Neuronal stem cell (in vitro differentiated cells): Measurements from ENCODE around the gene DLK1.

Experiments
- DNase-seq: peaks from one replicate; pipeline ENCODE4 v3.0.0-alpha.2; 2013; ENCODE audit warnings: low spot score
- H2AFZ ChIP-seq: one replicate; pipeline ENCODE4 v1.6.1; 2013; ENCODE audit warnings: mild to moderate bottlenecking, low read length, inconsistent platforms
- H2AK5ac ChIP-seq: 2 replicates; pipeline ENCODE4 v1.6.1; 2013; ENCODE audit warnings: low read depth, mild to moderate bottlenecking, inconsistent platforms, low read length, moderate library complexity, mixed read lengths
- H2BK120ac ChIP-seq: 2 replicates; pipeline ENCODE4 v1.6.1; 2013; ENCODE audit warnings: low read depth, mild to moderate bottlenecking, inconsistent platforms, low read length, moderate library complexity, mixed read lengths
- H2BK12ac ChIP-seq: one replicate; pipeline ENCODE4 v1.6.1; 2013; ENCODE audit warnings: low read length, inconsistent platforms
- H2BK15ac ChIP-seq: 2 replicates; pipeline ENCODE4 v1.6.1; 2013; ENCODE audit warnings: mild to moderate bottlenecking, low read length, inconsistent platforms, mixed read lengths
- H2BK5ac ChIP-seq: one replicate; pipeline ENCODE4 v1.6.1; 2013; ENCODE audit warnings: inconsistent platforms, mild to moderate bottlenecking, low read length, moderate library complexity
- H3K14ac ChIP-seq: one replicate; pipeline ENCODE4 v1.6.1; 2013; ENCODE audit warnings: low read length, inconsistent platforms
- H3K18ac ChIP-seq: 2 replicates; pipeline ENCODE4 v1.6.1; 2013; ENCODE audit warnings: low read length, inconsistent platforms
- H3K23ac ChIP-seq: 2 replicates; pipeline ENCODE4 v1.6.1; 2013; ENCODE audit warnings: low read depth, mild to moderate bottlenecking, mixed read lengths, low read length, inconsistent platforms; ENCODE audit not compliant: poor library complexity
- H3K27ac ChIP-seq: replicated peaks from 3 replicates; pipeline ENCODE4 v1.5.1; 2013; ENCODE audit warnings: low read length, inconsistent platforms
- H3K27me3 ChIP-seq, 3 experiments: 2 replicates each; pipeline ENCODE4 v1.6.1; 2013; ENCODE audit warnings: low read length in 3 of 3, mild to moderate bottlenecking in 2 of 3, inconsistent platforms in 1 of 3, low read depth in 1 of 3, mixed read lengths in 1 of 3, moderate library complexity in 1 of 3; ENCODE audit not compliant: control insufficient read depth in 3 of 3, insufficient read depth in 3 of 3
- H3K36me3 ChIP-seq, 2 donors: replicated peaks in 1 of 2; 2 replicates each; pipeline ENCODE4 v1.6.1; 2013; ENCODE audit warnings: low read length in 2 of 2; ENCODE audit not compliant: control insufficient read depth in 2 of 2, insufficient read depth in 2 of 2
- H3K4ac ChIP-seq: 2 replicates; pipeline ENCODE4 v1.6.1; 2013; ENCODE audit warnings: inconsistent platforms, mild to moderate bottlenecking, low read length, moderate library complexity
- H3K4me1 ChIP-seq, 2 donors: 1 replicate in 1 of 2; 2 replicates in 1 of 2; pipeline ENCODE4 v1.6.1; 2013; ENCODE audit warnings: low read length in 2 of 2, low read depth in 1 of 2; ENCODE audit not compliant: control insufficient read depth in 2 of 2, insufficient read depth in 1 of 2
- H3K4me2 ChIP-seq: one replicate; pipeline ENCODE4 v1.6.1; 2013; ENCODE audit warnings: mild to moderate bottlenecking, low read length, inconsistent platforms; ENCODE audit not compliant: insufficient read depth, poor library complexity, severe bottlenecking
- H3K4me3 ChIP-seq, 2 donors: 2 replicates each; pipeline ENCODE4 v1.5.1; 2013; ENCODE audit warnings: low read length in 2 of 2, mild to moderate bottlenecking in 2 of 2, inconsistent platforms in 1 of 2, moderate library complexity in 1 of 2
- H3K79me1 ChIP-seq: one replicate; pipeline ENCODE4 v1.6.1; 2013; ENCODE audit warnings: low read depth, mild to moderate bottlenecking, inconsistent platforms, low read length, moderate library complexity
- H3K9ac ChIP-seq: one replicate; pipeline ENCODE4 v1.6.1; 2013; ENCODE audit warnings: mild to moderate bottlenecking, low read depth, low read length, inconsistent platforms; ENCODE audit not compliant: poor library complexity
- H3K9me3 ChIP-seq, 2 donors: replicated peaks in 1 of 2; 2 replicates each; pipeline versions ENCODE3 to v1.6.1; 2013; ENCODE audit warnings: low read length in 2 of 2, mild to moderate bottlenecking in 2 of 2, inconsistent platforms in 1 of 2, low read depth in 1 of 2, mixed read lengths in 1 of 2, moderate library complexity in 1 of 2; ENCODE audit not compliant: control insufficient read depth in 2 of 2, insufficient read depth in 1 of 2
- H4K8ac ChIP-seq: one replicate; pipeline ENCODE4 v1.6.1; 2013; ENCODE audit warnings: low read depth, mild to moderate bottlenecking, inconsistent platforms, low read length, moderate library complexity
- H4K91ac ChIP-seq: one replicate; pipeline ENCODE4 v1.6.1; 2013; ENCODE audit warnings: low read length, low read depth, mild to moderate bottlenecking, inconsistent platforms; ENCODE audit not compliant: poor library complexity
- WGBS, 2 donors: extraction: QIAGEN DNeasy Blood & Tissue Kit; methylation state at CpG; one replicate each; pipeline ENCODE4 v1.1.7; 2013; ENCODE audit warnings: missing lambda C conversion rate in 2 of 2, mixed read lengths in 1 of 2; ENCODE audit not compliant: insufficient read length in 2 of 2, insufficient replicate concordance in 1 of 2; ENCODE audit errors: extremely low coverage in 2 of 2; 5-methylcytosine and 5-hydroxymethylcytosine counted together

The DLK1 gene

DNA sequence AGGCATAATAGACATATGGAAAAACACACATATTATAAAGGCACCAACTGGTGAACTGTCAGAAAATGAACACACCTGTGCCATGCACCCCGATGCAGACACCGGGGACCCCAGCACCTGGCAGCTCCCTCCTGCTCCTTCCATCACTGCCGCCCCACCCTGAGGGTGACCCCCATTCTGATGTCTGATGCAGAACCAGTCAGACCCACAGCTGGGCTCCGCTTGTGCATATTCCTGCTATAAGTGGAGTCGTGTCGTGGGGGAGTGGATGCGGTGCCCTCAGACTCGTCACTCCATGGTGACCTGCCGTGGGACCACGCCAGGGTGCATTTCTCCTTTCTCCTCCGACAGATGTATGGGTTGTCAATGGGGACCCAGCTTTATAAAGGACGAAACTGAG is 53.6 kb downstream of the DLK1 start:
- peak overlapping the region; percentile 31 for H2AK5ac ChIP-seq
- H3K4me3 ChIP-seq: no peak overlapping the region
- H2BK120ac ChIP-seq: peak overlapping the region; percentile 97
- H3K79me1 ChIP-seq: no peaks in the 10 kb centered on the region
- H4K8ac ChIP-seq: no peak overlapping the region
- no peaks in the 10 kb centered on the region for H3K27me3 ChIP-seq
- WGBS, 2 donors: no CpG with 5 or more reads among the region's 12 CpGs
- peaks cover 9 to 23% of the 10 kb centered on the region in 2 donors for H3K4me1 ChIP-seq
- no peak overlapping the region for H3K9ac ChIP-seq
- no peaks in the 10 kb centered on the region for H3K36me3 ChIP-seq
- H3K27ac ChIP-seq: no peak overlapping the region
- H2BK15ac ChIP-seq: peak overlapping the region; percentile 93
- no peak overlapping the region for H3K4me2 ChIP-seq
- peak overlapping the region; percentile 73 for H3K18ac ChIP-seq
- H3K9me3 ChIP-seq: no peaks in the 10 kb centered on the region
- no peak for DNase-seq
- no peak overlapping the region for H3K23ac ChIP-seq
- H2BK5ac ChIP-seq: peak overlapping the region; percentile 31
- peak overlapping the region; percentile 57 for H3K4ac ChIP-seq
- no peak overlapping the region for H2AFZ ChIP-seq
- no peak overlapping the region for H4K91ac ChIP-seq
- no peak overlapping the region for H3K14ac ChIP-seq
- peak overlapping the region; percentile 70 for H2BK12ac ChIP-seq

DNA sequence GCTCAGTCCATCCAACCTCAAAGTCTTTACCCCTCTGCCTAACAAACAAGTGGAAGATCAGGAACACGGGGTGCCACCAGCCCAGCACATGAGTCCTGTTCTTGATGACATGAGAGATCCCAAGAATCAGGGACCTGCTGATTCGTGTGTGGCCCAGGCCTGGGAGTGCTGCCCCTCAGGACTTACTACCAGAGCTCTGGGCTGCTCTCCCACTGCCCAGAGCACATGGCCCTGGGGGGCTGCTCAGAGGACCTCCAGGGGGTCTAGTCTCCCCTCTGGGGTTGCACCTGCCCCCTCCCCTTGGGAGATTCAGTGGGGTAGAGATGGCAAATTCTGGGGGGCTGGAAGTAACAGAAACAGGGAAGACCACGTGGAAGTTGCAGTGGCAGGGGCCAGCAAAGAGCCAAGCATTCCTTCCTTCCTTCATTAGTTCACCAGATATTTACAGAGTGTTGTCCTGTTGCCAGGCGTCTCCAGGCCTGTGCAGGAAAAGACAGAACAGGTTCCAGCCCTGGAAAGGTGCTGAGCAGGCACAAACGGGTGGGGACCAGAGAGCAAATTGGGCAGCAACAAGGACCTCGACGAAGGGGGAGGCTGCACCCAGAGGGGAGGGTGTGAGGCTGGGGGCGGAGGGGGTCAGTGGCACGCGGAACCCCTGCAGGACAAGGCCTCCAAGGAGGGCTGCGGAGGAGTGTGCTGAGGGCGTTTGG is 54.1 kb downstream of the DLK1 start:
- no peak overlapping the region for H3K4me2 ChIP-seq
- DNase-seq: no peak

DNA sequence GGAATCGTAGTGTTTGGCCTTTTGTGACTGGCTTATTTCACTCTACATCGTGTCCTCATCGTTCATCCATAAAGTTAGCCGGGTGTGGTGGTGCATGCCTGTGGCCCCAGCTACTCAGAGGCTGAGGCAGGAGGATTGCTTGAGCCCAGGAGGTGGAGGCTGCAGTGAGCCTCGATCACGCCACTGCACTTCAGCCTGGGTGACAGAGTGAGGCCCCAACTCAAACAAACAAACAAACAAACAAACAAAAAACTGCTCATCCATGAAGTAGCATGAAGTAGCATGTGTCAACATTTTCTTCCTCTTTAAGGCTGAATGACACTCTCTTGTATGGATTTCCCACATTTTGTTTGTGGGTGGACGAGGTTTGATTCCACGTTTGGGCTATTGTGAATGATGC is 55.3 kb downstream of the DLK1 start:
- Histone ChIP-seq H2AFZ (no peak overlapping the region), H3K27me3 (no peaks in the 10 kb centered on the region)

More for the DNA sequence above, 54.1 kb downstream of the DLK1 start:
- Histone ChIP-seq H3K79me1 (no peaks in the 10 kb centered on the region), H3K9ac (no peak overlapping the region), H3K4ac (no peak overlapping the region), H3K27ac (no peak overlapping the region), H3K27me3 (no peaks in the 10 kb centered on the region), H3K18ac (peak overlapping the region; percentile 73), H2BK15ac (peak overlapping the region; percentile 93), H2AK5ac (peak overlapping the region; percentile 31), H3K4me3 (no peak overlapping the region), H3K14ac (no peak overlapping the region), H3K23ac (no peak overlapping the region), H3K4me1 (peaks cover 5 to 26% of the 10 kb centered on the region in 2 donors), H2BK5ac (peak overlapping the region; percentile 31), H3K9me3 (no peaks in the 10 kb centered on the region), H4K8ac (no peak overlapping the region), H2BK12ac (no peak overlapping the region), H2BK120ac (peak overlapping the region; percentile 7), H4K91ac (no peak overlapping the region), H2AFZ (no peak overlapping the region), H3K36me3 (no peaks in the 10 kb centered on the region)
- WGBS, 2 donors: no CpG with 5 or more reads among the region's 12 CpGs

DNA sequence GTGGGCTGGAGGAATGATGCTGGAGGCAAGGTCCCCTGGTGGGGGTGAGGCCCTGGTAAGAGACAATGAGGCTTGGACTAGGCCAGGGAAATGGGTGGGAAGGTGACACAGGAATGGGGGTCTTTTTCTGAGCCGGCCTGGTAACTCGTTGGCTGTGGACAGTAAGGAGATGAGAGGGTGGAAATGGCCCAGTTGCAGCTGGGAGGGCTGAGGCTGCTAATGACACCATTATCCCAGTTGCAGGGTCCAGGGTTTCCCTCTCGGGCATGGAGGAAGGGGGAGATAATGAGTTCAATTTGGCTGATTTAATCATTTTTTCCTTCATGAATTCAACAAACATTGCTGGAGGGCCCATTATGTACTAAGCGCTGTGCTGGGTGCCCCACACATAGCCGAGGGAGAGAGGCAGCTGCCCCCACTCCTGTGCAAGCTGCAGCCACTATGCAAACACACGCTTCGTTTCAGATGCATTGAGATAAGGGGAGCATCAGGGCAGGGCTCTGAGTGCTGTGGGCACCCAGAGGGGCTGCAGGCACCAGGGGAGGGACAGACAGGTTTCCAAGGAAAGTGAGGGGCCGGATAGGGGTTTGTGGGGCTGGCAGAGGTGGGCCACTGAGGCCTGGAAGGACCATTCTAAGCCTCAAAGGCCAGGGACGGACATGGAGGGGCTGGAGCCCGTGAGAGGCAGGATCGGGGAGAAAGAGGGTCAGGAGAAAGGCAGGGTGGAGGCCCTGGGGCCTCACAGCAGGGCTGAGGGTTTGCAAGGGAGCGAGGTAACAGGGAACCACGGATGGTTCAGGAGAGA is 56.0 kb downstream of the DLK1 start:
- no peak overlapping the region for H3K4me3 ChIP-seq
- peak overlapping the region; percentile 86 for H4K91ac ChIP-seq
- H4K8ac ChIP-seq: no peak overlapping the region
- no peaks in the 10 kb centered on the region for H3K36me3 ChIP-seq
- H3K4ac ChIP-seq: peak overlapping the region; percentile 80
- no peak overlapping the region for H3K14ac ChIP-seq
- peak overlapping the region; percentile 63 for H2BK5ac ChIP-seq
- peaks cover 11 to 33% of the 10 kb centered on the region in 2 donors for H3K4me1 ChIP-seq
- H3K9ac ChIP-seq: no peak overlapping the region
- H2BK12ac ChIP-seq: peak overlapping the region; percentile 63
- no CpG with 5 or more reads among the region's 13 CpGs for WGBS, 2 donors
- H3K79me1 ChIP-seq: no peaks in the 10 kb centered on the region
- peak overlapping the region; percentile 78 for H2BK120ac ChIP-seq
- H3K23ac ChIP-seq: no peak overlapping the region
- no peak for DNase-seq
- no peak overlapping the region for H3K4me2 ChIP-seq
- no peaks in the 10 kb centered on the region for H3K9me3 ChIP-seq
- peak overlapping the region; percentile 76 for H2AFZ ChIP-seq
- H2AK5ac ChIP-seq: peak overlapping the region; percentile 94
- peak overlapping the region; percentile 90 for H3K27ac ChIP-seq
- H3K18ac ChIP-seq: peak overlapping the region; percentile 60
- no peak overlapping the region for H2BK15ac ChIP-seq
- H3K27me3 ChIP-seq: no peaks in the 10 kb centered on the region

More for the DNA sequence above, 55.3 kb downstream of the DLK1 start:
- no peak overlapping the region for H2BK12ac ChIP-seq
- no peak overlapping the region for H3K4me3 ChIP-seq
- H3K23ac ChIP-seq: no peak overlapping the region
- H4K91ac ChIP-seq: peak overlapping the region; percentile 60
- no peak overlapping the region for H3K4me2 ChIP-seq
- H3K9ac ChIP-seq: no peak overlapping the region
- peak overlapping the region; percentile 44 for H3K4ac ChIP-seq
- no peak overlapping the region for H3K14ac ChIP-seq
- H2BK15ac ChIP-seq: no peak overlapping the region
- no peak overlapping the region for H3K27ac ChIP-seq
- H3K4me1 ChIP-seq: peaks cover 9 to 32% of the 10 kb centered on the region in 2 donors
- no peaks in the 10 kb centered on the region for H3K36me3 ChIP-seq
- H2AK5ac ChIP-seq: peak overlapping the region; percentile 94
- no peaks in the 10 kb centered on the region for H3K9me3 ChIP-seq
- no peak for DNase-seq
- H4K8ac ChIP-seq: no peak overlapping the region
- H2BK5ac ChIP-seq: peak overlapping the region; percentile 63
- H2BK120ac ChIP-seq: no peak overlapping the region
- no peaks in the 10 kb centered on the region for H3K79me1 ChIP-seq
- no CpG with 5 or more reads among the region's 8 CpGs for WGBS, 2 donors
- H3K18ac ChIP-seq: peak overlapping the region; percentile 24
